Stomach (tissue), 9 donors: Measurements from ENCODE around the gene FZD7. TPM values are rescaled to one million over a fixed set of nuclear protein-coding genes. Genes with fewer than 3 reads are reported as not detected.

ENCODE experiments used
- DNase-seq, 2 donors: peaks; one replicate each; pipeline versions ENCODE4 v3.0.0 to v3.0.0-alpha.2; 2013 to 2019
- H3K27ac ChIP-seq, 5 donors: fragments of 200-600 bp in 4 of 5; sonication (generic) in 4 of 5; one replicate each; pipeline ENCODE4 v1.5.1; 2013 to 2019; ENCODE audit warnings: mild to moderate bottlenecking in 1 of 5, moderate library complexity in 1 of 5
- H3K27me3 ChIP-seq, 3 donors: fragments of 200-600 bp; sonication (generic); one replicate each; pipeline ENCODE4 v1.5.1; 2017 to 2019; ENCODE audit warnings: mixed run types in 1 of 3
- H3K36me3 ChIP-seq, 4 donors: fragments of 200-600 bp; sonication (generic); 1 replicate in 3 of 4; 2 replicates in 1 of 4; pipeline ENCODE4 v1.5.1; 2016 to 2019
- H3K4me1 ChIP-seq, 4 donors: fragments of 200-600 bp; sonication (generic); one replicate each; pipeline ENCODE4 v1.5.1; 2016 to 2019
- H3K4me3 ChIP-seq, 4 donors: fragments of 200-600 bp; sonication (generic) in 3 of 4; one replicate each; pipeline ENCODE4 v1.5.1; 2016 to 2019; ENCODE audit warnings: mild to moderate bottlenecking in 1 of 4
- H3K9me3 ChIP-seq, 4 donors: fragments of 200-600 bp; sonication (generic); one replicate each; pipeline ENCODE4 v1.5.1; 2016 to 2019
- CTCF ChIP-seq, 7 experiments: fragments of 450-650 bp in 4 of 7; fragments of 200-600 bp in 3 of 7; sonication (generic) in 3 of 7; IDR thresholded peaks; one replicate each; pipeline ENCODE4 v1.5.1; 2016 to 2019; ENCODE audit warnings: antibody characterized with exemption in 7 of 7, control low read depth in 2 of 7, mild to moderate bottlenecking in 1 of 7
- EP300 ChIP-seq: sonication (generic); formaldehyde crosslinking; IDR thresholded peaks from one replicate; pipeline ENCODE4 v1.6.1; 2017; ENCODE audit warnings: antibody characterized with exemption
- POLR2A ChIP-seq, 4 donors: fragments of 450-650 bp; IDR thresholded peaks; one replicate each; pipeline ENCODE4 v1.6.1; 2016; ENCODE audit warnings: antibody characterized with exemption in 4 of 4, control low read depth in 2 of 4, mild to moderate bottlenecking in 1 of 4, moderate library complexity in 1 of 4
- POLR2AphosphoS5 ChIP-seq, 3 donors: sonication (generic); formaldehyde crosslinking; IDR thresholded peaks; one replicate each; pipeline ENCODE4 v1.6.1; 2016; ENCODE audit warnings: antibody characterized with exemption in 3 of 3
- WGBS, 5 donors: extraction: QIAGEN DNeasy Blood & Tissue Kit in 3 of 5; methylation state at CpG; one replicate each; pipeline versions ENCODE4 v1.1.5 to v1.1.7; 2013 to 2018; 5-methylcytosine and 5-hydroxymethylcytosine counted together
- intact Hi-C: fragments of 100-400 bp; cut with DNase I; formaldehyde crosslinking; loops from one replicate; pipeline ENCODE4 v1.15.1; 2023; ENCODE audit warnings: low total_unique reads
- polyA plus RNA-seq, 3 donors: library from polyadenylated mRNA; stranded (reverse); fragments of 200-250 nt; gene quantifications; one replicate each; pipeline ENCODE4 v1.2.3, GENCODE V29; 2013
- total RNA-seq, 5 donors: library from RNA; depleted of rRNA; stranded (reverse); fragments of >200 nt; gene quantifications; one replicate each; pipeline versions ENCODE4 v1.1.0 to v1.2.3, GENCODE V29; 2014 to 2016
- donor health status: healthy with polysubstance abuse.
- donor health status: Bipolar disorder and iron deficiency.
- donor health status: healthy.

FZD7 gene
- total and polyA plus RNA-seq, 8 donors = 1.7 to 20.9 (median 4.9) TPM

- no peak for TF ChIP-seq EP300
- TF ChIP-seq POLR2AphosphoS5 (IDR thresholded peaks at IDR 0.05) = no peak
- TF ChIP-seq CTCF (IDR thresholded peaks at IDR 0.05) = no peak
- no peak for TF ChIP-seq POLR2A (IDR thresholded peaks at IDR 0.05)
- intact Hi-C loops = no loop called here
- H3K4me1 ChIP-seq = no peaks in the 10 kb centered on the region
Measured at GRCh38 chr2:202050652-202051051, 17.0 kb downstream of the FZD7 start.

GRCh38 chr2:202051499-202052161, 18.0 kb downstream of the FZD7 start:
- no peak overlapping the region for H3K4me3 ChIP-seq
- intact Hi-C loops = no loop called here
- WGBS, 5 donors = 59 to 79% (median 66%) methylated on average over 8 of the region's 8 CpGs
- no peak for TF ChIP-seq CTCF (IDR thresholded peaks at IDR 0.05)
- TF ChIP-seq POLR2A (IDR thresholded peaks at IDR 0.05) = no peak
- no peak for TF ChIP-seq POLR2AphosphoS5 (IDR thresholded peaks at IDR 0.05)
- TF ChIP-seq EP300 = no peak
- H3K36me3 ChIP-seq = no peaks in the 10 kb centered on the region
- H3K9me3 ChIP-seq = no peaks in the 10 kb centered on the region
- H3K4me1 ChIP-seq = no peaks in the 10 kb centered on the region
- H3K27me3 ChIP-seq = peaks cover 0 to 18% (median 4%) of the 10 kb centered on the region in 3 donors
- no peak for DNase-seq
- H3K27ac ChIP-seq = no peak overlapping the region

More at GRCh38 chr2:202050652-202051051, 17.0 kb downstream of the FZD7 start:
- no peaks in the 10 kb centered on the region for H3K36me3 ChIP-seq
- no peak for DNase-seq
- H3K27ac ChIP-seq = no peak overlapping the region
- H3K9me3 ChIP-seq = no peaks in the 10 kb centered on the region
- H3K4me3 ChIP-seq = no peak overlapping the region
- peaks cover 0 to 12% (median 4%) of the 10 kb centered on the region in 3 donors for H3K27me3 ChIP-seq

GRCh38 chr2:202052235-202052634, 18.6 kb downstream of the FZD7 start:
- intact Hi-C loops = no loop called here
- no peak for TF ChIP-seq CTCF (IDR thresholded peaks at IDR 0.05)
- TF ChIP-seq POLR2A (IDR thresholded peaks at IDR 0.05) = no peak
- TF ChIP-seq POLR2AphosphoS5 (IDR thresholded peaks at IDR 0.05) = no peak
- no peak for TF ChIP-seq EP300
- WGBS, 5 donors = 83 to 96% (median 89%) methylated on average over 1 of the region's 1 CpG
- Histone ChIP-seq H3K27ac (no peak overlapping the region), H3K36me3 (no peaks in the 10 kb centered on the region), H3K4me3 (no peak overlapping the region), H3K9me3 (no peaks in the 10 kb centered on the region), H3K27me3 (peaks cover 0 to 18% (median 4%) of the 10 kb centered on the region in 3 donors), H3K4me1 (no peaks in the 10 kb centered on the region)
- no peak for DNase-seq

GRCh38 chr2:202054679-202055078, 21.0 kb downstream of the FZD7 start:
- no peaks in the 10 kb centered on the region for H3K4me1 ChIP-seq
- H3K27ac ChIP-seq = no peak overlapping the region
- H3K9me3 ChIP-seq = no peaks in the 10 kb centered on the region
- TF ChIP-seq CTCF (IDR thresholded peaks at IDR 0.05) (no peak), POLR2AphosphoS5 (IDR thresholded peaks at IDR 0.05) (no peak), EP300 (no peak), POLR2A (IDR thresholded peaks at IDR 0.05) (no peak)
- no peaks in the 10 kb centered on the region for H3K36me3 ChIP-seq
- intact Hi-C loops = no loop called here
- H3K4me3 ChIP-seq = no peak overlapping the region
- no peak for DNase-seq
- H3K27me3 ChIP-seq = peaks cover 0 to 18% (median 4%) of the 10 kb centered on the region in 3 donors
- 65 to 82% (median 70%) methylated on average over 3 of the region's 3 CpGs for WGBS, 5 donors
